Measurements from ENCODE around the gene ZNF624. TPM values are rescaled to one million over a fixed set of nuclear protein-coding genes. Genes with fewer than 3 reads are reported as not detected.

Gene ZNF624
- total RNA-seq, 1 donor from 2014 or later: 16.9 TPM

GRCh38 chr17:16593356-16594102 is 60.1 kb downstream of the ZNF624 start:
- DNase-seq (ENCODE audit: low spot score): no peak

GRCh38 chr17:16589097-16589969 is 64.3 kb downstream of the ZNF624 start:
- DNase-seq (ENCODE audit: low spot score): peak; percentile 93

- DNase-seq (ENCODE audit: low spot score): no peak
Observed at GRCh38 chr17:16585796-16586195, 67.9 kb downstream of the ZNF624 start.

GRCh38 chr17:16584273-16584995 is 69.2 kb downstream of the ZNF624 start:
- peak; percentile 95 for DNase-seq (ENCODE audit: low spot score)

- DNase-seq (ENCODE audit: low spot score): no peak
Observed at GRCh38 chr17:16583781-16584180, 69.9 kb downstream of the ZNF624 start.

GRCh38 chr17:16573466-16573865 is 80.2 kb downstream of the ZNF624 start:
- DNase-seq (ENCODE audit: low spot score): no peak

Other genes starting within 250 kb of the ZNF624 start
- 22.9 TPM for gene TRPV2, start 238.3 kb downstream of the ZNF624 start, total RNA-seq (ENCODE audit: insufficient read depth, low replicate concordance)
- 7.9 TPM for gene LRRC75A, start 161.7 kb downstream of the ZNF624 start, total RNA-seq (ENCODE audit: insufficient read depth, low replicate concordance)
- 12.8 TPM for gene ZNF287, start 84.6 kb downstream of the ZNF624 start, total RNA-seq (ENCODE audit: insufficient read depth, low replicate concordance)
- 20.9 TPM for gene CCDC144A, start 36.4 kb upstream of the ZNF624 start, total RNA-seq (ENCODE audit: insufficient read depth, low replicate concordance)

Measured in umbilical cord (tissue), 2 donors.